Right lobe of liver (tissue), 4 donors: ENCODE measurements around the gene GLA.

Experiments used
- CTCF ChIP-seq, 4 donors: fragments of 200-600 bp in 3 of 4; fragments of 450-650 bp in 1 of 4; IDR thresholded peaks; one replicate each; pipeline versions ENCODE4 v1.5.1 to v1.8.0; 2016 to 2022; ENCODE audit warnings: antibody characterized with exemption in 4 of 4, mild to moderate bottlenecking in 2 of 4
- POLR2A ChIP-seq: fragments of 450-650 bp; IDR thresholded peaks from one replicate; pipeline ENCODE4 v1.6.1; 2017; ENCODE audit warnings: antibody characterized with exemption, mild to moderate bottlenecking
- donor health status: DM: no; HTN: no; CAD: no.
- donor health status: DM: no; HTN: no; CAD: no.
- donor health status: DM: no; HTN: yes; CAD: no.

- no peak for TF ChIP-seq CTCF (IDR thresholded peaks at IDR 0.05)
- no peak for TF ChIP-seq POLR2A
Measured at GRCh38 chrX:101397779-101398178, 9.9 kb downstream of the GLA start.
